Osteocyte (in vitro differentiated cells): ENCODE data around the gene TOM1L2. TPM values are rescaled to one million over a fixed set of nuclear protein-coding genes. Genes with fewer than 3 reads are reported as not detected.

Source experiments
- DNase-seq: peaks from one replicate; pipeline ENCODE4 v3.0.0; 2021; ENCODE audit warnings: mixed read lengths; ENCODE audit not compliant: unreplicated experiment; ENCODE audit errors: extremely low spot score
- H3K27ac Mint-ChIP-seq: one replicate; pipeline ENCODE4 v1.8.0; 2021; ENCODE audit warnings: mild to moderate bottlenecking, mixed read lengths; ENCODE audit not compliant: unreplicated experiment
- H3K27me3 Mint-ChIP-seq: one replicate; pipeline ENCODE4 v1.8.0; 2021; ENCODE audit warnings: mixed read lengths; ENCODE audit not compliant: unreplicated experiment
- H3K36me3 Mint-ChIP-seq: one replicate; pipeline ENCODE4 v1.8.0; 2021; ENCODE audit warnings: mixed read lengths; ENCODE audit not compliant: unreplicated experiment
- H3K4me1 Mint-ChIP-seq: one replicate; pipeline ENCODE4 v1.8.0; 2021; ENCODE audit warnings: mixed read lengths; ENCODE audit not compliant: unreplicated experiment
- H3K4me3 Mint-ChIP-seq: one replicate; pipeline ENCODE4 v1.8.0; 2021; ENCODE audit warnings: mild to moderate bottlenecking, moderate library complexity, mixed read lengths; ENCODE audit not compliant: unreplicated experiment
- H3K9me3 Mint-ChIP-seq: one replicate; pipeline ENCODE4 v1.8.0; 2021; ENCODE audit warnings: mixed read lengths; ENCODE audit not compliant: unreplicated experiment
- CTCF ChIP-seq: fragments of 200-600 bp; sonication (generic); IDR thresholded peaks from 2 replicates; pipeline ENCODE4 v1.5.0; 2021; ENCODE audit warnings: antibody characterized with exemption, mild to moderate bottlenecking, moderate library complexity
- total RNA-seq: library from RNA; stranded (reverse); gene quantifications from 2 replicates; pipeline ENCODE4 v1.2.1, GENCODE V29; 2021

Gene TOM1L2
- total RNA-seq, 1 donor from 2014 or later, result 69.7 TPM

GRCh38 chr17:17859909-17860765 is 112.1 kb downstream of the TOM1L2 start:
- no peaks in the 10 kb centered on the region for H3K9me3 Mint-ChIP-seq
- DNase-seq, result no peak
- H3K27me3 Mint-ChIP-seq, result no peaks in the 10 kb centered on the region
- peak; percentile 95 for TF ChIP-seq CTCF
- H3K4me3 Mint-ChIP-seq, result no peak overlapping the region
- peaks cover 19% of the 10 kb centered on the region for H3K4me1 Mint-ChIP-seq
- H3K36me3 Mint-ChIP-seq, result peaks cover 11% of the 10 kb centered on the region
- no peak overlapping the region for H3K27ac Mint-ChIP-seq

GRCh38 chr17:17857496-17857895 is 114.7 kb downstream of the TOM1L2 start:
- no peaks in the 10 kb centered on the region for H3K9me3 Mint-ChIP-seq
- DNase-seq, result no peak
- no peaks in the 10 kb centered on the region for H3K27me3 Mint-ChIP-seq
- peaks cover 42% of the 10 kb centered on the region for H3K4me1 Mint-ChIP-seq
- no peak overlapping the region for H3K4me3 Mint-ChIP-seq
- no peak overlapping the region for H3K27ac Mint-ChIP-seq
- TF ChIP-seq CTCF, result no peak
- H3K36me3 Mint-ChIP-seq, result no peaks in the 10 kb centered on the region

- no peaks in the 10 kb centered on the region for H3K9me3 Mint-ChIP-seq
- no peak for DNase-seq
- peaks cover 53% of the 10 kb centered on the region for H3K4me1 Mint-ChIP-seq
- no peak overlapping the region for H3K27ac Mint-ChIP-seq
- no peak overlapping the region for H3K4me3 Mint-ChIP-seq
- H3K36me3 Mint-ChIP-seq, result no peaks in the 10 kb centered on the region
- no peaks in the 10 kb centered on the region for H3K27me3 Mint-ChIP-seq
- no peak for TF ChIP-seq CTCF
Measured at GRCh38 chr17:17856386-17856785, 115.8 kb downstream of the TOM1L2 start.

- no peak for DNase-seq
- no peaks in the 10 kb centered on the region for H3K9me3 Mint-ChIP-seq
- no peaks in the 10 kb centered on the region for H3K36me3 Mint-ChIP-seq
- H3K4me3 Mint-ChIP-seq, result no peak overlapping the region
- H3K4me1 Mint-ChIP-seq, result peaks cover 57% of the 10 kb centered on the region
- H3K27ac Mint-ChIP-seq, result no peak overlapping the region
- no peak for TF ChIP-seq CTCF
- no peaks in the 10 kb centered on the region for H3K27me3 Mint-ChIP-seq
Measured at GRCh38 chr17:17855976-17856375, 116.2 kb downstream of the TOM1L2 start.

GRCh38 chr17:17853811-17854447 is 118.3 kb downstream of the TOM1L2 start:
- Mint-ChIP-seq H3K4me3 (no peak overlapping the region), H3K27me3 (no peaks in the 10 kb centered on the region), H3K4me1 (peaks cover 78% of the 10 kb centered on the region), H3K27ac (peak overlapping the region; percentile 71), H3K9me3 (no peaks in the 10 kb centered on the region), H3K36me3 (peaks cover 3% of the 10 kb centered on the region)
- TF ChIP-seq CTCF, result no peak
- DNase-seq, result no peak
